Measurements from ENCODE around the gene ACSM6.

The ACSM6 gene

GRCh38 chr10:95264227-95265051 is 70.4 kb downstream of the ACSM6 start:
- no peak overlapping the region for H3K9ac ChIP-seq (ENCODE audit: low read length)
- no peak overlapping the region for H3K4me2 ChIP-seq (ENCODE audit: low read length)
- H3K9me3 ChIP-seq (ENCODE audit: low read length): no peaks in the 10 kb centered on the region
- H3K79me2 ChIP-seq (ENCODE audit: insufficient read depth, low read length): no peaks in the 10 kb centered on the region
- no peak overlapping the region for H2AFZ ChIP-seq (ENCODE audit: low read length)
- no peak overlapping the region for H3K27ac ChIP-seq (ENCODE audit: low read depth, low read length, poor library complexity, severe bottlenecking)
- no peaks in the 10 kb centered on the region for H3F3A ChIP-seq (ENCODE audit: insufficient read depth, low read length)
- peaks cover 26% of the 10 kb centered on the region for H3K36me3 ChIP-seq (ENCODE audit: insufficient read depth, low read length)
- H3K9me2 ChIP-seq (ENCODE audit: low read depth, low read length): no peaks in the 10 kb centered on the region
- no peak overlapping the region for H3K4me3 ChIP-seq (ENCODE audit: low read depth, low read length, poor library complexity, severe bottlenecking)
- no peaks in the 10 kb centered on the region for H4K20me1 ChIP-seq (ENCODE audit: insufficient read depth, low read length)
- no peaks in the 10 kb centered on the region for H3K4me1 ChIP-seq (ENCODE audit: insufficient read depth, low read length, severe bottlenecking)
- no peak for TF ChIP-seq CTCF (IDR thresholded peaks at IDR 0.05; ENCODE audit: low read length)
- TF ChIP-seq EZH2 (IDR thresholded peaks at IDR 0.05; ENCODE audit: borderline replicate concordance, low read length): no peak
- H3K27me3 ChIP-seq (ENCODE audit: insufficient read depth, low read length): no peaks in the 10 kb centered on the region

GRCh38 chr10:95265572-95265971 is 71.5 kb downstream of the ACSM6 start:
- Histone ChIP-seq H3K9me3 (ENCODE audit: low read length) (no peaks in the 10 kb centered on the region), H3K9me2 (ENCODE audit: low read depth, low read length) (no peaks in the 10 kb centered on the region), H3K4me2 (ENCODE audit: low read length) (no peak overlapping the region), H3K4me1 (ENCODE audit: insufficient read depth, low read length, severe bottlenecking) (no peaks in the 10 kb centered on the region), H3K36me3 (ENCODE audit: insufficient read depth, low read length) (peaks cover 26% of the 10 kb centered on the region), H4K20me1 (ENCODE audit: insufficient read depth, low read length) (no peaks in the 10 kb centered on the region), H3K4me3 (ENCODE audit: low read depth, low read length, poor library complexity, severe bottlenecking) (no peak overlapping the region), H3K27ac (ENCODE audit: low read depth, low read length, poor library complexity, severe bottlenecking) (no peak overlapping the region), H3F3A (ENCODE audit: insufficient read depth, low read length) (no peaks in the 10 kb centered on the region), H3K9ac (ENCODE audit: low read length) (no peak overlapping the region), H3K27me3 (ENCODE audit: insufficient read depth, low read length) (no peaks in the 10 kb centered on the region), H2AFZ (ENCODE audit: low read length) (no peak overlapping the region), H3K79me2 (ENCODE audit: insufficient read depth, low read length) (no peaks in the 10 kb centered on the region)
- TF ChIP-seq CTCF (IDR thresholded peaks at IDR 0.05; ENCODE audit: low read length) (no peak), EZH2 (IDR thresholded peaks at IDR 0.05; ENCODE audit: borderline replicate concordance, low read length) (no peak)

- H3F3A ChIP-seq (ENCODE audit: insufficient read depth, low read length): no peaks in the 10 kb centered on the region
- no peaks in the 10 kb centered on the region for H3K4me1 ChIP-seq (ENCODE audit: insufficient read depth, low read length, severe bottlenecking)
- no peaks in the 10 kb centered on the region for H4K20me1 ChIP-seq (ENCODE audit: insufficient read depth, low read length)
- H3K36me3 ChIP-seq (ENCODE audit: insufficient read depth, low read length): peaks cover 26% of the 10 kb centered on the region
- H3K9me3 ChIP-seq (ENCODE audit: low read length): no peaks in the 10 kb centered on the region
- no peak overlapping the region for H3K27ac ChIP-seq (ENCODE audit: low read depth, low read length, poor library complexity, severe bottlenecking)
- no peak overlapping the region for H3K4me2 ChIP-seq (ENCODE audit: low read length)
- H3K79me2 ChIP-seq (ENCODE audit: insufficient read depth, low read length): no peaks in the 10 kb centered on the region
- no peak overlapping the region for H3K4me3 ChIP-seq (ENCODE audit: low read depth, low read length, poor library complexity, severe bottlenecking)
- no peak overlapping the region for H3K9ac ChIP-seq (ENCODE audit: low read length)
- H3K9me2 ChIP-seq (ENCODE audit: low read depth, low read length): no peaks in the 10 kb centered on the region
- H3K27me3 ChIP-seq (ENCODE audit: insufficient read depth, low read length): no peaks in the 10 kb centered on the region
- no peak overlapping the region for H2AFZ ChIP-seq (ENCODE audit: low read length)
- TF ChIP-seq CTCF (IDR thresholded peaks at IDR 0.05; ENCODE audit: low read length) (no peak), EZH2 (IDR thresholded peaks at IDR 0.05; ENCODE audit: borderline replicate concordance, low read length) (no peak)
Observed at GRCh38 chr10:95266674-95267095, 72.6 kb downstream of the ACSM6 start.
